Transverse colon (tissue), 4 donors: ENCODE measurements around the gene TRPM2. TPM values are rescaled to one million over a fixed set of nuclear protein-coding genes. Genes with fewer than 3 reads are reported as not detected.

Experiments used
- DNase-seq: peaks from one replicate; pipeline ENCODE4 v3.0.0-alpha.2; 2019
- H3K27ac ChIP-seq, 4 donors: fragments of 200-600 bp; sonication (generic); 2 replicates each; pipeline ENCODE4 v1.5.1; 2016 to 2018; ENCODE audit warnings: inconsistent platforms in 4 of 4
- H3K27me3 ChIP-seq: fragments of 200-600 bp; sonication (generic); 2 replicates; pipeline ENCODE4 v1.5.1; 2017; ENCODE audit warnings: inconsistent platforms
- H3K36me3 ChIP-seq, 4 donors: fragments of 200-600 bp; sonication (generic); 2 replicates each; pipeline ENCODE4 v1.5.1; 2017 to 2019; ENCODE audit warnings: inconsistent platforms in 4 of 4
- H3K4me1 ChIP-seq, 4 donors: fragments of 200-600 bp; sonication (generic); 2 replicates each; pipeline ENCODE4 v1.5.1; 2017 to 2020; ENCODE audit warnings: inconsistent platforms in 4 of 4
- H3K4me3 ChIP-seq, 4 donors: fragments of 200-600 bp; sonication (generic); 1 replicate in 1 of 4; 2 replicates in 3 of 4; pipeline versions ENCODE4 v1.5.1 to v1.6.1; 2017 to 2019; ENCODE audit warnings: inconsistent platforms in 4 of 4
- H3K9me3 ChIP-seq, 2 donors: fragments of 200-600 bp; sonication (generic); 2 replicates each; pipeline ENCODE4 v1.5.1; 2017 to 2019; ENCODE audit warnings: inconsistent platforms in 2 of 2
- CTCF ChIP-seq, 5 experiments: fragments of 200-600 bp in 3 of 5; fragments of 450-650 bp in 2 of 5; sonication (generic) in 3 of 5; IDR thresholded peaks; 1 replicate in 2 of 5; 2 replicates in 3 of 5; pipeline ENCODE4 v1.5.1; 2016 to 2017; ENCODE audit warnings: antibody characterized with exemption in 5 of 5, inconsistent platforms in 3 of 5, mild to moderate bottlenecking in 2 of 5, moderate library complexity in 1 of 5
- EP300 ChIP-seq: sonication (generic); formaldehyde crosslinking; IDR thresholded peaks from one replicate; pipeline ENCODE4 v1.6.1; 2017; ENCODE audit warnings: antibody characterized with exemption, low read depth
- POLR2A ChIP-seq: fragments of 450-650 bp; IDR thresholded peaks from one replicate; pipeline ENCODE4 v1.6.1; 2016; ENCODE audit warnings: antibody characterized with exemption, mild to moderate bottlenecking, moderate library complexity
- POLR2AphosphoS5 ChIP-seq, 3 donors: sonication (generic); formaldehyde crosslinking; IDR thresholded peaks; one replicate each; pipeline ENCODE4 v1.6.1; 2016; ENCODE audit warnings: antibody characterized with exemption in 3 of 3
- WGBS, 2 donors: methylation state at CpG; one replicate each; pipeline ENCODE4 v1.1.5; 2018; ENCODE audit warnings: low coverage in 1 of 2; 5-methylcytosine and 5-hydroxymethylcytosine counted together
- in situ Hi-C, 4 donors: fragments of 200-750 bp; cut with MboI; loops; one replicate each; pipeline versions ENCODE4 v1.15.0 to v1.15.1; 2017; ENCODE audit warnings: low sequenced_read_pairs in 3 of 4, low pct_ligation_motif_present in 1 of 4, low pct_unique_long_range_greater_than_20kb in 1 of 4
- intact Hi-C: fragments of 100-400 bp; cut with DNase I; formaldehyde crosslinking; loops from one replicate; pipeline ENCODE4 v1.15.1; 2023; ENCODE audit warnings: low total_unique reads
- total RNA-seq, 4 donors: library from RNA; depleted of rRNA; stranded (reverse); fragments of >200 nt; gene quantifications; one replicate each; pipeline ENCODE4 v1.1.0, GENCODE V29; 2016

The TRPM2 gene
- total RNA-seq, 4 donors from 2014 or later: 2.3 to 2.9 (median 2.6) TPM; not detected in 1

- in situ Hi-C loops (no loop called here), intact Hi-C loops (no loop called here)
- WGBS, 2 donors: 60 to 63% methylated on average over 1 to 24 of the region's 24 CpGs
- no peaks in the 10 kb centered on the region for H3K9me3 ChIP-seq
- TF ChIP-seq CTCF (IDR thresholded peaks at IDR 0.05): no peak
- TF ChIP-seq EP300: no peak
- no peak for TF ChIP-seq POLR2A
- no peak for TF ChIP-seq POLR2AphosphoS5 (IDR thresholded peaks at IDR 0.05)
- no peak overlapping the region for H3K4me3 ChIP-seq
- H3K27ac ChIP-seq: no peak overlapping the region
- H3K27me3 ChIP-seq: no peaks in the 10 kb centered on the region
- H3K4me1 ChIP-seq: no peaks in the 10 kb centered on the region
- no peaks in the 10 kb centered on the region for H3K36me3 ChIP-seq
- DNase-seq: no peak
Observed at GRCh38 chr21:44377201-44377921, 23.9 kb downstream of the TRPM2 start.

GRCh38 chr21:44377922-44378645, 24.7 kb downstream of the TRPM2 start:
- H3K4me3 ChIP-seq: no peak overlapping the region
- H3K27me3 ChIP-seq: no peaks in the 10 kb centered on the region
- no peaks in the 10 kb centered on the region for H3K36me3 ChIP-seq
- intact Hi-C loops: no loop called here
- no peaks in the 10 kb centered on the region for H3K9me3 ChIP-seq
- TF ChIP-seq POLR2A: no peak
- TF ChIP-seq POLR2AphosphoS5 (IDR thresholded peaks at IDR 0.05): no peak
- no peak for TF ChIP-seq EP300
- TF ChIP-seq CTCF (IDR thresholded peaks at IDR 0.05): no peak
- WGBS, 2 donors: 71% methylated on average over 21 of the region's 22 CpGs; no CpG with 5 or more reads in 1 of the 2 donors
- no peak for DNase-seq
- H3K27ac ChIP-seq: no peak overlapping the region
- in situ Hi-C loops: no loop called here
- H3K4me1 ChIP-seq: no peaks in the 10 kb centered on the region

DNA sequence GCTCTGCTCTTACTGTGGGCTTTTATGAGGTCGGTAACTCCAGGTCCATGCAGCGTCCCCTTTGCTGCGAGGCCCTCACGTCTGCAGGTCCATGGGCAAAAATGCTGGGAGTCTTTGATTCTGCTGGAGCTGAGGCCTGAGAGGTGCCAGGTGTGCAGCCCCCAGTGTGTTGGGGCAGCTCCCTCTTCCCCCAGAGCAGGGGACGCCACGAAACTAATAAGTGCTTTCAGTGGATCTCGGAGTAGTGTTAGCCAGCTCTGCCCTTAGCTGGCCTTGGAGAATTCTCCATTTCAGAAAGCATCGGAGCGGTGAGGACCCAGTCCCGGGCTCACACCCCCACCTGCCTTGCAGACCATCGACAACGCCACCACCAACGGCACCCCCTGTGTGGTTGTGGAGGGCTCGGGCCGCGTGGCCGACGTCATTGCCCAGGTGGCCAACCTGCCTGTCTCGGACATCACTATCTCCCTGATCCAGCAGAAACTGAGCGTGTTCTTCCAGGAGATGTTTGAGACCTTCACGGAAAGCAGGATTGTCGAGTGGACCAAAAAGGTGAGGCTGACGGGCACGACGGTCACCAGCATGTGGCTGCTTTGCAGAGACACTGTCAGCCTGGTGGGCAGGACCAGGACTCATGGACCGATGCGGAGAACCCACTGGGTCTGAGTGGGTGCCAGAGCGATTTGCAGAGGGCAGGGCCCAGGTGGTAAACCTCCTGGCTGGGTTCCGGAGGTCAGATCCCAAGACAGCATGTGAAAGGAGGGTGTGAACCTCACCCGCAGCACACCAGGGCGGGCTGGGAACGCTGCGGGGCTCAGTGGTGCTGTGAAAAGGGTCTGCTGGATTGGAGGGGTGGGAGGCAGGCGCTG, 25.5 kb downstream of the TRPM2 start:
- Histone ChIP-seq H3K27ac (no peak overlapping the region), H3K27me3 (no peaks in the 10 kb centered on the region), H3K4me1 (no peaks in the 10 kb centered on the region), H3K9me3 (no peaks in the 10 kb centered on the region), H3K4me3 (no peak overlapping the region), H3K36me3 (no peaks in the 10 kb centered on the region)
- in situ Hi-C loops: no loop called here
- 92 to 96% methylated on average over 4 to 34 of the region's 34 CpGs for WGBS, 2 donors
- TF ChIP-seq POLR2A: no peak
- intact Hi-C loops: no loop called here
- no peak for DNase-seq

DNA sequence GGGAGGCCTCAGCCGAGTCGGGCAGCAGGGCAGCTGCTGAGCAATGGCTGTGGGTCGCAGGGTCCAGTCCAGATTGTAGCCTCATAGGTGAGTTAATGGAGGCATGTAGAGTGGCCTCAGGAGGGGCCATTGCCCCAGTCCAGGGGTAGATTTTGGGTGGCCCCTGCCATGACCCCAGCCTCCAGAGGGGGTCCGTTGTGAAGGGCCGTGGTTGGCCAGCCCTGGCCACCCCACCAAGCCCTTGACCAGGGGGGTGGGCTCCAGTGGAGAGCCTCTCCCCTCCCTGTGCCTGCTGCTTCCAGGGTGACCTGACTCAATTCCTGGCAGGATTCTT, 26.1 kb downstream of the TRPM2 start:
- Histone ChIP-seq H3K27me3 (no peaks in the 10 kb centered on the region), H3K27ac (no peak overlapping the region), H3K9me3 (peaks cover 4% of the 10 kb centered on the region in 2 donors), H3K4me1 (no peaks in the 10 kb centered on the region), H3K36me3 (peaks cover 0 to 3% (median 0%) of the 10 kb centered on the region in 4 donors), H3K4me3 (no peak overlapping the region)
- no peak for DNase-seq
- WGBS, 2 donors: 87% methylated on average over 3 of the region's 5 CpGs; no CpG with 5 or more reads in 1 of the 2 donors
- TF ChIP-seq EP300 (no peak), CTCF (IDR thresholded peaks at IDR 0.05) (no peak), POLR2AphosphoS5 (IDR thresholded peaks at IDR 0.05) (no peak), POLR2A (no peak)
- intact Hi-C loops (no loop called here), in situ Hi-C loops (no loop called here)
